Measurements from ENCODE around the gene FHAD1.

The FHAD1 gene

GRCh38 chr1:15308135-15308534 is 61.1 kb downstream of the FHAD1 start:
- TF ChIP-seq YY1 (IDR thresholded peaks at IDR 0.05; ENCODE audit: low read depth) (no peak), EGR1 (IDR thresholded peaks at IDR 0.05) (no peak), ZBTB7A (IDR thresholded peaks at IDR 0.05; ENCODE audit: low read depth) (no peak), USF1 (IDR thresholded peaks at IDR 0.05) (no peak), RAD21 (IDR thresholded peaks at IDR 0.05; ENCODE audit: low read depth) (no peak)

- TF ChIP-seq NFIC (IDR thresholded peaks at IDR 0.05) (no peak), USF1 (IDR thresholded peaks at IDR 0.05) (no peak), TEAD4 (IDR thresholded peaks at IDR 0.05) (no peak)
- TF ChIP-seq, protein P1, sequence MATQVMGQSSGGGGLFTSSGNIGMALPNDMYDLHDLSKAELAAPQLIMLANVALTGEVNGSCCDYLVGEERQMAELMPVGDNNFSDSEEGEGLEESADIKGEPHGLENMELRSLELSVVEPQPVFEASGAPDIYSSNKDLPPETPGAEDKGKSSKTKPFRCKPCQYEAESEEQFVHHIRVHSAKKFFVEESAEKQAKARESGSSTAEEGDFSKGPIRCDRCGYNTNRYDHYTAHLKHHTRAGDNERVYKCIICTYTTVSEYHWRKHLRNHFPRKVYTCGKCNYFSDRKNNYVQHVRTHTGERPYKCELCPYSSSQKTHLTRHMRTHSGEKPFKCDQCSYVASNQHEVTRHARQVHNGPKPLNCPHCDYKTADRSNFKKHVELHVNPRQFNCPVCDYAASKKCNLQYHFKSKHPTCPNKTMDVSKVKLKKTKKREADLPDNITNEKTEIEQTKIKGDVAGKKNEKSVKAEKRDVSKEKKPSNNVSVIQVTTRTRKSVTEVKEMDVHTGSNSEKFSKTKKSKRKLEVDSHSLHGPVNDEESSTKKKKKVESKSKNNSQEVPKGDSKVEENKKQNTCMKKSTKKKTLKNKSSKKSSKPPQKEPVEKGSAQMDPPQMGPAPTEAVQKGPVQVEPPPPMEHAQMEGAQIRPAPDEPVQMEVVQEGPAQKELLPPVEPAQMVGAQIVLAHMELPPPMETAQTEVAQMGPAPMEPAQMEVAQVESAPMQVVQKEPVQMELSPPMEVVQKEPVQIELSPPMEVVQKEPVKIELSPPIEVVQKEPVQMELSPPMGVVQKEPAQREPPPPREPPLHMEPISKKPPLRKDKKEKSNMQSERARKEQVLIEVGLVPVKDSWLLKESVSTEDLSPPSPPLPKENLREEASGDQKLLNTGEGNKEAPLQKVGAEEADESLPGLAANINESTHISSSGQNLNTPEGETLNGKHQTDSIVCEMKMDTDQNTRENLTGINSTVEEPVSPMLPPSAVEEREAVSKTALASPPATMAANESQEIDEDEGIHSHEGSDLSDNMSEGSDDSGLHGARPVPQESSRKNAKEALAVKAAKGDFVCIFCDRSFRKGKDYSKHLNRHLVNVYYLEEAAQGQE (IDR thresholded peaks at IDR 0.05; ENCODE audit: low read depth) = no peak
These were observed 61.6 kb downstream of the FHAD1 start for GRCh38 chr1:15308621-15309027.

DNA sequence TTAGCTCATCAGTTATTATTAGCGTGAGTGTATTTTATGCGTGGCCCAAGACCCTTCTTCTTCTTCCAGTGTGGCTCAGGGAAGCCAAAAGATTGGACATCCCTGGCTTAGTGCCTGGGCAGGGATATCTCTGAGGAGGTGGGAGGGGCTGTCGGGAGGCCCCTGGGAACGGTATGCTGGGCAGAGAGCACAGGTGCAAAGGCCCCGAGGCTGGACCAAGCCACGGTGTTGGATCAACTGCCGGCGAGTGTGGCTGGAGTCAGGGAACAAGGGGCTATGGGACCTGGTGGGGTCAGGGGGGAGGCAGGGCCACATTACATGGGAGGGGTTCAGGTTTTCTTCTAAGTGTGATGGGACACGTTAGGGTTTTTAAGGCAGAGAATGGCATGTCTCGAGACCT is 62.7 kb downstream of the FHAD1 start:
- no peak for TF ChIP-seq RAD21 (IDR thresholded peaks at IDR 0.05; ENCODE audit: low read depth)
- TF ChIP-seq EGR1 (IDR thresholded peaks at IDR 0.05) = no peak
- TF ChIP-seq FOXM1 (IDR thresholded peaks at IDR 0.05; ENCODE audit: borderline replicate concordance, low read depth) = no peak
- no peak for TF ChIP-seq TEAD4 (IDR thresholded peaks at IDR 0.05)
- no peak for TF ChIP-seq NFIC (IDR thresholded peaks at IDR 0.05)
- TF ChIP-seq ZBTB7A (IDR thresholded peaks at IDR 0.05; ENCODE audit: low read depth) = no peak
- no peak for TF ChIP-seq CEBPB (IDR thresholded peaks at IDR 0.05)
- TF ChIP-seq TAF1 (IDR thresholded peaks at IDR 0.05; ENCODE audit: low read depth) = no peak
- TF ChIP-seq MAX (IDR thresholded peaks at IDR 0.05) = no peak
- TF ChIP-seq CREB1 (IDR thresholded peaks at IDR 0.05; ENCODE audit: low read depth) = no peak
- TF ChIP-seq TCF12 (IDR thresholded peaks at IDR 0.05; ENCODE audit: low read depth) = no peak
- no peak for TF ChIP-seq EP300 (IDR thresholded peaks at IDR 0.05; ENCODE audit: borderline replicate concordance)
- no peak for TF ChIP-seq USF1 (IDR thresholded peaks at IDR 0.05)
- TF ChIP-seq, protein P1 (IDR thresholded peaks at IDR 0.05; ENCODE audit: low read depth) = no peak
- TF ChIP-seq YY1 (IDR thresholded peaks at IDR 0.05; ENCODE audit: low read depth) = no peak

DNA sequence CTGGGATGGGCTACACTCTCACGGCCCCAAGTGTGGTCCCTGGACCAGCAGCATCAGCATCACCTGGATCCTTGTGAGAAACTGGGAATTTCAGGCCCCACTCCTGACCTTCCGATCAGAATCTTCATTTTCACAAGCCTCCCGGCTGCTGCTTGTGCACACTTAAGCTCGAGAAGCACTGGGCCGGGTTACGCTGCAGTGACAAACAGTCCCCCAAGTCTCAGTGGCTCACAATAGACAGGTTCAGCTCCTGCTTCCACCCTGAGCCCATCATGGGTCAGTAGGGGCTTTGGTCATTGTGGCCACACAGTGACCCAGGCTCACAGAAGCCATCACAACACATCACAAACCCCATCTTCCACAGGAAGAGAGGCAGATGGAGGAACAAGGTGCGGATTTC is 63.5 kb downstream of the FHAD1 start:
- no peak for TF ChIP-seq TCF12 (IDR thresholded peaks at IDR 0.05; ENCODE audit: low read depth)
- no peak for TF ChIP-seq EGR1 (IDR thresholded peaks at IDR 0.05)
- TF ChIP-seq, protein P1 (IDR thresholded peaks at IDR 0.05; ENCODE audit: low read depth) = no peak
- TF ChIP-seq TEAD4 (IDR thresholded peaks at IDR 0.05) = no peak
- no peak for TF ChIP-seq CEBPB (IDR thresholded peaks at IDR 0.05)
- TF ChIP-seq NFIC (IDR thresholded peaks at IDR 0.05) = no peak
- no peak for TF ChIP-seq MAX (IDR thresholded peaks at IDR 0.05)
- no peak for TF ChIP-seq USF1 (IDR thresholded peaks at IDR 0.05)
- no peak for TF ChIP-seq ZBTB7A (IDR thresholded peaks at IDR 0.05; ENCODE audit: low read depth)
- no peak for TF ChIP-seq YY1 (IDR thresholded peaks at IDR 0.05; ENCODE audit: low read depth)
- no peak for TF ChIP-seq TAF1 (IDR thresholded peaks at IDR 0.05; ENCODE audit: low read depth)
- TF ChIP-seq CREB1 (IDR thresholded peaks at IDR 0.05; ENCODE audit: low read depth) = no peak
- no peak for TF ChIP-seq FOXM1 (IDR thresholded peaks at IDR 0.05; ENCODE audit: borderline replicate concordance, low read depth)
- no peak for TF ChIP-seq RAD21 (IDR thresholded peaks at IDR 0.05; ENCODE audit: low read depth)
- no peak for TF ChIP-seq EP300 (IDR thresholded peaks at IDR 0.05; ENCODE audit: borderline replicate concordance)
